ENCODE measurements around the gene TRIM24.
"Not testable (repeated sequence)": the region's sequence is repeated elsewhere in the genome, so short reads cannot be mapped to it uniquely, and the experiment has no call there.

TRIM24 gene

DNA sequence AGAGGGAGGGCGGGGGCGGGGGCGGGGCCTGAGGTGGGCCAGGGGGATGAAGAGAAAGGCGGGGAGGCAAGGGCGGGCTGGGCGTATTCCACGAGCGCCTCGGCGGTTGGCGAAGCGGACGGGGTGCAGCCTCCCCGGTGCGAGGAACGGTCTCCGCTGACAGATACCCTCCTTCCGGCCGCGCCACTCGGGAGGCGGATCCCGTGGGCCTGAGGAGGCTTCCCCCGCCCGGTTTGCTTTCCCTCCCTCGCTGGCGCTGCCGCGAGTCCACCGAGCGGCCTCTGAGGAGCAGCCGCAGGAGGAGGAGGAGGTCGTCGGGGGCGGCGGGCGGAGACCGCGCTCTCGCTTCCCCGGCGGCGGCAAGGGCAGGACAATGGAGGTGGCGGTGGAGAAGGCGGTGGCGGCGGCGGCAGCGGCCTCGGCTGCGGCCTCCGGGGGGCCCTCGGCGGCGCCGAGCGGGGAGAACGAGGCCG, at the start of gene TRIM24:
Gene TRIM24 (plus strand): TSS at position 84 of the 473 bp plus-strand sequence. CDS start 290 bp downstream, at position 374.
- peak; percentile 80 for DNase-seq

- DNase-seq = not testable (repeated sequence)
These were observed 48.0 kb upstream of the TRIM24 start for GRCh38 chr7:138412077-138412476.

- DNase-seq = not testable (repeated sequence)
These were observed 47.1 kb upstream of the TRIM24 start for GRCh38 chr7:138412921-138413320.

DNA sequence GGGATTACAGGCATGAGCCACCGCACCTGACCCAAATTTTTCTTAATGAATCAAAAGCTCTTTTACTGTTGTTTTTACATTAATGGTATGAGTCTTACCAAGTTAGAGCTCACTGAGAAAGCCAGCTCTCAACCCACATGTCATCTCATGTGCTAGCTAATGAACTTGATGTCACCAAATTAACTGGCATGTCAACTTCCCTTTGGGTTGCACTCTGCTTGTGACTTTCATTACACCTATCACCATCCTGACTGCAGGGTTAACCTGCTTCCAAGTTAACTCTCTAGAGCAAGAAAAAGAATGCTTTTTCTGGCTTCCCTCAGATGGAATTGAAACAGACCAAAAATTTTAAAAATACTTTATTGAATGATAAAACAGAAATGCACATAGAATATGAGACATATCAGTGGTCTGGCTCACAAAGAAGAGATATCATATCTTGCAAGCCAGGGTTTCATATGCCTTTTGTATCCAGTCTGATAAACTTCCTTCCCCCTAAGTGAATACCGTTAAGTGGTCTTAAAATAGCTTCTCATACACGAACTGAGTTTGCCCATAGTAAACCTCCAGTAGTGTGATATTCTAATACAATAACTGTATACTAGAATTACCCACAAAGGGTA, 42.9 kb upstream of the TRIM24 start:
- DNase-seq = no peak

GRCh38 chr7:138417764-138418163, 42.3 kb upstream of the TRIM24 start:
- no peak for DNase-seq

GRCh38 chr7:138418403-138418802, 41.7 kb upstream of the TRIM24 start:
- DNase-seq = not testable (repeated sequence)

- no peak for DNase-seq
These were observed 35.0 kb upstream of the TRIM24 start for GRCh38 chr7:138425026-138425425.

- no peak for DNase-seq
These were observed 30.3 kb upstream of the TRIM24 start for GRCh38 chr7:138429577-138430250.

GRCh38 chr7:138431517-138431916, 28.5 kb upstream of the TRIM24 start:
- DNase-seq = no peak

- no peak for DNase-seq
These were observed 26.2 kb upstream of the TRIM24 start for GRCh38 chr7:138433583-138434443.

DNA sequence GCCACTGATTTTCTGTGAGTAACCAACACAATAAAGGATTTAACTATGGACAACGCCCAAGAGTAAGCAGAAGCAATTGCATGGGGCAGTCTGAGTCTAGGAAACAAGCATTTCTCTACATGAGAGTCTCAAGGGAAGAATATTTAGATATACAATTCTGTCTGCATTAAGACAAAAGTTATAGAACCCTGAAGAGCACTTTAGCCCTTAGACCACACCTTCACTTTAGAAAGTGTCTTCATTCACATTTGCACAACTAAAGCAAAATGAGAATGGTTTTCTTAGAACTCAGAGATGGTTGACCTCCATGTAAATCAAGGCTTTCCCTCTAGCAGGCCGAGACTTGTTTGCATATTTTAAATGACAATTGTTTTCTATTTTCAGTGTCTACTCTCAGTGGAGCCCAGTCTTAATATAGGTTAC, 25.5 kb upstream of the TRIM24 start:
- no peak for DNase-seq

GRCh38 chr7:138435231-138435919, 24.7 kb upstream of the TRIM24 start:
- DNase-seq = no peak

GRCh38 chr7:138436388-138436787, 23.7 kb upstream of the TRIM24 start:
- no peak for DNase-seq

- DNase-seq = no peak
These were observed 19.6 kb upstream of the TRIM24 start for GRCh38 chr7:138440460-138440859.

- DNase-seq = no peak
These were observed 17.2 kb upstream of the TRIM24 start for GRCh38 chr7:138442822-138443221.

DNA sequence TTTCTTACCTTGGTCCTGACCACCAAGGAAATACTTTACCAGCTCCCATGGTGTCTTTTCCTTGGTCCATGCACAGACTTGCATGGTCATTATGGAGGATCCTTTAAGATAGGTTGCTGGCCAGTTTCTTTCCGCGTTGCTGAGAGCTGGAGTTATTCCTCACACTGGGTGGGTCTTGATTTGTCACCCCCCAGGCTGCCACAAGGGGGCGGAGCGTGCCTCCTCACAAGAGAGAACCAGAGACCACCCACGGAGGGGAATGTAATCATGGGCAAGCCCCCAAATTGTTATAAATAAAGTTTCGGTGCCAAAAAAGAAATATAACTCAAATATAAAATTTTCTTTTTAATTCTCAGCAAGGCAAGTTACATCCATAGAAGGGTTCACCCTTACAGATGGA, 10.5 kb upstream of the TRIM24 start:
- DNase-seq = no peak

- DNase-seq = no peak
These were observed 4.5 kb upstream of the TRIM24 start for GRCh38 chr7:138455609-138456008.

DNA sequence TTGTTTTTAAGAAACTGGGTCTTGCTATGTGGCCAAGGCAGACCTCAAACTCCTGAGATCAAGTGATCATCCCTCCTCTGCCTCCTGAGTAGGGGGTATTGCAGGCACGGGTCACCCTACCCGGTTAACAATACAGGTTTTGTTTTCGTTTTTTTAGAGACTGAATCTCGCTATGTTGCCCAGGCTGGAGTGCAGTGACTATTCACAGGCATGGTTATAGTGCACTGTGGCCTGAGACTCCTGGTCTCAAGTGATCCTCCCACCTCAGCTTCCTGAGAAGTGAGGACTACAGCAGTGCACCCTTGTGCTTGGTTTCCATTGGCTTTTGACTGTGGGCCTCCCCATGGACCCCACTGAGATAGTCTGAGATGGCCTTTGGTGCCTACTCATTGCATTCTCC, 3.8 kb upstream of the TRIM24 start:
- no peak for DNase-seq

- no peak for DNase-seq
These were observed 1.3 kb upstream of the TRIM24 start for GRCh38 chr7:138458576-138459412.

- DNase-seq = peak; percentile 80
These were observed 465 bp upstream of the TRIM24 start for GRCh38 chr7:138459413-138460175.

Data from KG1 (cell line).